Endothelial cell of umbilical vein (primary cell): ENCODE data around the gene ADARB2. TPM values are rescaled to one million over a fixed set of nuclear protein-coding genes. Genes with fewer than 3 reads are reported as not detected.

Experiments
- BruUV-seq: library from RNA; stranded (reverse); fragments of 400-500 nt; replicated peaks from 2 replicates; lab custom pipeline; 2021; lab: Mats Ljungman, UMichigan
- CTCF ChIA-PET: fragments of 300-600, 350-600 bp; sonication (Branson Sonifier 250); formaldehyde crosslinking; loops from one replicate; lab custom pipeline; 2021; ENCODE audit warnings: antibody characterized with exemption, inconsistent platforms; lab: Charles Lee
- POLR2A ChIA-PET: fragments of 300-600, 350-600 bp; sonication (Branson Sonifier 250); formaldehyde crosslinking; loops from one replicate; lab custom pipeline; 2021; ENCODE audit warnings: antibody characterized with exemption, inconsistent platforms; lab: Charles Lee
- DNase-seq: peaks from one replicate; pipeline ENCODE4 v3.0.0-alpha.2; 2011; ENCODE audit warnings: low read depth, low spot score
- FAIRE-seq: peaks from 2 replicates; lab custom pipeline; 2011; peaks lifted over from hg19 to GRCh38; lab: Jason Lieb, UNC
- H2AFZ ChIP-seq: 2 replicates; pipeline ENCODE4 v1.6.0; 2012; ENCODE audit warnings: low read depth, low read length, control low read depth, inconsistent platforms
- H3K27ac ChIP-seq: 2 replicates; pipeline ENCODE4 v1.5.1; 2011; ENCODE audit warnings: low read depth, mild to moderate bottlenecking, control low read depth, low read length, moderate library complexity; ENCODE audit not compliant: insufficient read depth
- H3K27me3 ChIP-seq, 2 experiments: 2 replicates each; pipeline versions ENCODE4 v1.6.0 to v1.6.1; 2011; ENCODE audit warnings: low read length in 2 of 2, mixed read lengths in 1 of 2; ENCODE audit not compliant: control insufficient read depth in 2 of 2, insufficient read depth in 2 of 2
- H3K36me3 ChIP-seq, 2 experiments: 2 replicates in 1 of 2; 3 replicates in 1 of 2; pipeline ENCODE4 v1.5.1; 2011; ENCODE audit warnings: low read length in 2 of 2, mild to moderate bottlenecking in 1 of 2, moderate library complexity in 1 of 2; ENCODE audit not compliant: control insufficient read depth in 2 of 2, insufficient read depth in 2 of 2; ENCODE audit errors: extremely low read depth in 1 of 2
- H3K4me1 ChIP-seq: 3 replicates; pipeline ENCODE4 v1.5.1; 2011; ENCODE audit warnings: mild to moderate bottlenecking, low read length; ENCODE audit not compliant: control insufficient read depth, insufficient read depth; ENCODE audit errors: extremely low read depth
- H3K4me2 ChIP-seq: 2 replicates; pipeline ENCODE4 v1.6.1; 2011; ENCODE audit warnings: low read length, control low read depth, mixed read lengths; ENCODE audit not compliant: insufficient read depth
- H3K4me3 ChIP-seq, 3 experiments: fragments of 200-600 bp in 1 of 3; sonication (generic), shearing (Covaris generic) in 1 of 3; replicated peaks in 1 of 3; 2 replicates each; pipeline ENCODE4 v1.5.1; 2011 to 2016; ENCODE audit warnings: control low read depth in 3 of 3, low read length in 3 of 3, mild to moderate bottlenecking in 2 of 3, inconsistent platforms in 1 of 3, low read depth in 1 of 3, moderate library complexity in 1 of 3; ENCODE audit not compliant: insufficient read depth in 1 of 3
- H3K79me2 ChIP-seq: 2 replicates; pipeline ENCODE4 v1.6.0; 2012; ENCODE audit warnings: low read length, inconsistent platforms; ENCODE audit not compliant: control insufficient read depth, insufficient read depth
- H3K9ac ChIP-seq: replicated peaks from 2 replicates; pipeline ENCODE3; 2011; ENCODE audit warnings: low read length, control low read depth; ENCODE audit not compliant: insufficient read depth; ENCODE audit errors: extremely low read depth
- H3K9me1 ChIP-seq: replicated peaks from 3 replicates; pipeline ENCODE4 v1.6.0; 2011; ENCODE audit warnings: mild to moderate bottlenecking, low read length; ENCODE audit not compliant: control insufficient read depth, insufficient read depth; ENCODE audit errors: extremely low read depth
- H3K9me3 ChIP-seq: replicated peaks from 2 replicates; pipeline ENCODE4 v1.5.1; 2012; ENCODE audit warnings: low read length, inconsistent platforms; ENCODE audit not compliant: control insufficient read depth, insufficient read depth
- H4K20me1 ChIP-seq: replicated peaks from 2 replicates; pipeline ENCODE3; 2011; ENCODE audit warnings: mild to moderate bottlenecking, low read length; ENCODE audit not compliant: control insufficient read depth, insufficient read depth; ENCODE audit errors: extremely low read depth
- EZH2 ChIP-seq: IDR thresholded peaks from 2 replicates; pipeline ENCODE4 v1.6.1; 2012; ENCODE audit warnings: borderline replicate concordance, low read depth, mild to moderate bottlenecking, moderate library complexity, low read length, inconsistent platforms; ENCODE audit not compliant: severe bottlenecking
- FOS ChIP-seq: IDR thresholded peaks from 2 replicates; pipeline ENCODE4 v1.6.1; 2011; ENCODE audit warnings: mild to moderate bottlenecking, low read length, moderate library complexity, borderline replicate concordance; ENCODE audit not compliant: insufficient read depth
- GATA2 ChIP-seq: IDR thresholded peaks from 2 replicates; pipeline ENCODE4 v1.7.0; 2011; ENCODE audit warnings: low read depth, mild to moderate bottlenecking, moderate library complexity, mixed read lengths, low read length; ENCODE audit not compliant: insufficient read length, insufficient read depth
- JUN ChIP-seq: IDR thresholded peaks from 2 replicates; pipeline ENCODE4 v1.6.1; 2011; ENCODE audit warnings: borderline replicate concordance, low read depth; ENCODE audit not compliant: insufficient read length, insufficient read depth
- MYC ChIP-seq: IDR thresholded peaks from one replicate; pipeline ENCODE4 v1.6.1; 2011; ENCODE audit warnings: mild to moderate bottlenecking, low read depth, low read length
- POLR2A ChIP-seq: IDR thresholded peaks from 2 replicates; pipeline ENCODE4 v1.6.1; 2012; ENCODE audit warnings: low read depth, mild to moderate bottlenecking, control low read depth, low read length
- POLR2AphosphoS5 ChIP-seq: IDR thresholded peaks from 2 replicates; pipeline ENCODE4 v1.6.1; 2012; ENCODE audit warnings: low read depth, mild to moderate bottlenecking, control low read depth, low read length, moderate library complexity; ENCODE audit not compliant: insufficient read depth
- dilution Hi-C: fragments of 300-500 bp; cut with MboI; formaldehyde crosslinking; loops from one replicate; pipeline ENCODE4 v1.15.0; 2019; ENCODE audit warnings: low sequenced_read_pairs; ENCODE audit not compliant: extremely low pct_ligation_motif_present
- intact Hi-C: fragments of 100-400 bp; cut with micrococcal nuclease; formaldehyde crosslinking; loops from one replicate; pipeline ENCODE4 v1.10.0; 2022
- polyA plus RNA-seq, 4 experiments: library from polyadenylated mRNA; depleted of rRNA in 3 of 4; stranded (reverse) in 3 of 4; unstranded in 1 of 4; fragments of >200 nt; gene quantifications; 2 replicates each; pipeline versions ENCODE4 v1.2.1 to v1.2.3, GENCODE V29; 2011 to 2012; ENCODE audit warnings: missing spikeins in 1 of 4
- total RNA-seq: library from RNA; stranded (reverse); gene quantifications from 2 replicates; pipeline ENCODE4 v1.2.3, GENCODE V29; 2021
- TF ChIP-seq, protein P1 (sequence below), 2 donors: IDR thresholded peaks; 1 replicate in 1 of 2; 2 replicates in 1 of 2; pipeline ENCODE4 v1.5.1; 2011; ENCODE audit warnings: low read length in 2 of 2, mild to moderate bottlenecking in 2 of 2, moderate library complexity in 2 of 2, control low read depth in 1 of 2, inconsistent platforms in 1 of 2, low read depth in 1 of 2; ENCODE audit not compliant: insufficient read depth in 1 of 2; ENCODE audit errors: extremely low read depth in 1 of 2
- TF ChIP-seq, protein P2 (sequence below): IDR thresholded peaks from 2 replicates; pipeline ENCODE4 v1.6.1; 2011; ENCODE audit not compliant: insufficient read depth, insufficient read length

The ADARB2 gene
- total and polyA plus RNA-seq, 2 donors (not counting 3 experiments of a cell fraction or from before 2014, with no cell fraction given) = not detected

DNA sequence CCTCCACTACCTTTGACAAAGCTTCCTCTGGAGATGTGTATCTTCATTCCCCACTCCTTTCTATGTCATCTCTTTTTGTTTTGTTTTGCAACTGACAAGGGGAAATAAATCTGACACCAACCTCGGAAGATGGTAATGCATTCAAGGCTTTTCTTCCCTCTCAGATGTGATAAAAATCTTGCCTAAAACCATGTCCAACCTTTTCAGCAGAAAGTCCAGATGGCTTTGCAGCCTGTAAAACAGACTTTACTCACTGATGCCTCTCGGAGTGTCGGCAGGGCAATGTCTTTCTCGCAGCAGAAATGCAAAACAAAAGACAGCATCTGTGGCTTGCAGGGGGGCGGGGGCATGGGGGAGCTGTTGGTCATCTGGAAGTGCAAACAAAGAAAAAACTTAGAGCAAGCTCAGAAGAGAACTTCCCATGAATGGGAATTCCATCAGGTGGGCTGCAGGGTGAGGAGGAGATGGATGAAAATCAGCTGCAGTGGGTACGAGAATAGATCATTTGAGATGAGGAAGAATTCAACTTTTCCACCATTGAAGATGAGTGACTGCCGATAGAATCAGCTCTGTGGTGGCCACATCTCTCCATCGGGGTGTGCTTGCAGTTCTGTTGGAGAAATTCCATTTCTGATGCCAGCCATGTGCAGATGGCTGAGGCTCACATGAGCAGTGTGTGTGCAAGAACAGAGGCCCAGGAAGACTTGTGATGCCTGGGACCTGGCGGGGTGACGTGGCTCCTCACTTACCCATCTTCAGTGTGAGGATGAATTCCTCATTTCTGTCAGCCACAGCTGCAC is 443.5 kb downstream of the ADARB2 start:
- ChIA-PET POLR2A (no interaction called here), CTCF (no interaction called here)
- no peak overlapping the region for H3K4me3 ChIP-seq
- no peaks in the 10 kb centered on the region for H3K9me1 ChIP-seq
- TF ChIP-seq POLR2AphosphoS5 (no peak), JUN (no peak), MYC (no peak), EZH2 (no peak), POLR2A (no peak), GATA2 (no peak), FOS (no peak)
- TF ChIP-seq, protein P1, sequence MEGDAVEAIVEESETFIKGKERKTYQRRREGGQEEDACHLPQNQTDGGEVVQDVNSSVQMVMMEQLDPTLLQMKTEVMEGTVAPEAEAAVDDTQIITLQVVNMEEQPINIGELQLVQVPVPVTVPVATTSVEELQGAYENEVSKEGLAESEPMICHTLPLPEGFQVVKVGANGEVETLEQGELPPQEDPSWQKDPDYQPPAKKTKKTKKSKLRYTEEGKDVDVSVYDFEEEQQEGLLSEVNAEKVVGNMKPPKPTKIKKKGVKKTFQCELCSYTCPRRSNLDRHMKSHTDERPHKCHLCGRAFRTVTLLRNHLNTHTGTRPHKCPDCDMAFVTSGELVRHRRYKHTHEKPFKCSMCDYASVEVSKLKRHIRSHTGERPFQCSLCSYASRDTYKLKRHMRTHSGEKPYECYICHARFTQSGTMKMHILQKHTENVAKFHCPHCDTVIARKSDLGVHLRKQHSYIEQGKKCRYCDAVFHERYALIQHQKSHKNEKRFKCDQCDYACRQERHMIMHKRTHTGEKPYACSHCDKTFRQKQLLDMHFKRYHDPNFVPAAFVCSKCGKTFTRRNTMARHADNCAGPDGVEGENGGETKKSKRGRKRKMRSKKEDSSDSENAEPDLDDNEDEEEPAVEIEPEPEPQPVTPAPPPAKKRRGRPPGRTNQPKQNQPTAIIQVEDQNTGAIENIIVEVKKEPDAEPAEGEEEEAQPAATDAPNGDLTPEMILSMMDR (IDR thresholded peaks at IDR 0.05; ENCODE audit: extremely low read depth in 1 of 2, insufficient read depth in 1 of 2, low read depth in 1 of 2, low read length in 2 of 2) = no peak
- TF ChIP-seq, protein P2, sequence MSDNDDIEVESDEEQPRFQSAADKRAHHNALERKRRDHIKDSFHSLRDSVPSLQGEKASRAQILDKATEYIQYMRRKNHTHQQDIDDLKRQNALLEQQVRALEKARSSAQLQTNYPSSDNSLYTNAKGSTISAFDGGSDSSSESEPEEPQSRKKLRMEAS = no peak
- H3K27me3 ChIP-seq = no peaks in the 10 kb centered on the region
- no peak overlapping the region for H3K9ac ChIP-seq
- no peak overlapping the region for H2AFZ ChIP-seq
- intact Hi-C loops (no loop called here), dilution Hi-C loops (no loop called here)
- FAIRE-seq = no peak
- H3K4me2 ChIP-seq = no peak overlapping the region
- no peak overlapping the region for H3K27ac ChIP-seq
- no peaks in the 10 kb centered on the region for H3K4me1 ChIP-seq
- H4K20me1 ChIP-seq = no peaks in the 10 kb centered on the region
- no TSS peak for BruUV-seq
- H3K36me3 ChIP-seq = no peaks in the 10 kb centered on the region
- no peaks in the 10 kb centered on the region for H3K9me3 ChIP-seq
- H3K79me2 ChIP-seq = no peaks in the 10 kb centered on the region
- no peak for DNase-seq
